ENCODE results near the gene TENT5A. TPM values are rescaled to one million over a fixed set of nuclear protein-coding genes. Genes with fewer than 3 reads are reported as not detected.

Gene TENT5A
- total RNA-seq, 1 experiment from 2014 or later, result 5.6 TPM

DNA sequence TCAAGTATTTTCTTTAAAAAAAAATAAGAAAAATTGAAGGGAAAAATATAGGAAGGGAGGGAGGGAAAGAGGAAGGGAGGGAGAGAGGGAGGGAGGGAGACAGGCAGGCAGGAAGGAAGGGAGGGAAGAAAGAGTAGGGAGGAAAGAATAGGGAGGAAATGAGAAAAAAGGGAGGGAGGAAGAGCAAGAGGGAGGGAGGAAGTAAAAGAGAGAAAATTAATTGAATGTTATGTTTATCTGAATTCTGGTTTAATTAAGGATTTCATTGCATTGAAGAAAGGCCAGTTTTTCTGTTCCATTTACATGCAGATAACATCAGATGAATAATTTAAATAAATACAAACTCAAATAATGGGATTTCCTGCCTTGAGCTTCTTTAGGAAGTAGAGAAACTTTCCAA, 47.8 kb downstream of the TENT5A start:
- ChIA-PET POLR2A (ENCODE audit: unreplicated experiment) (interaction anchor here (0.6 kb wide), 1 partner anchor 48 kb away, joined by 4 read pairs; no protein-coding TSS in a partner anchor), CTCF (no interaction called here)
- no peak overlapping the region for H2AFZ ChIP-seq (ENCODE audit: low read length)
- TF ChIP-seq CTCF (conservative IDR thresholded peaks at IDR 0.05; ENCODE audit: low read depth, low read length) (no peak), EZH2phosphoT487 (IDR thresholded peaks at IDR 0.05; ENCODE audit: borderline replicate concordance, low read length) (no peak), EZH2 (IDR thresholded peaks at IDR 0.05; ENCODE audit: low read length, unreplicated experiment) (no peak)
- no peak overlapping the region for H3K4me3 ChIP-seq (ENCODE audit: low read length)
- H3K9ac ChIP-seq (ENCODE audit: low read length), result no peak overlapping the region
- no peak for DNase-seq
- no peaks in the 10 kb centered on the region for H3K4me1 ChIP-seq (ENCODE audit: insufficient read depth, low read length)
- no peaks in the 10 kb centered on the region for H3K9me2 ChIP-seq (replicated peaks; ENCODE audit: low read length)
- H3K27ac ChIP-seq (ENCODE audit: low read length), result no peak overlapping the region
- no peaks in the 10 kb centered on the region for H3F3A ChIP-seq (ENCODE audit: low read length, unreplicated experiment)
- no peak for ATAC-seq
- no peaks in the 10 kb centered on the region for H3K79me2 ChIP-seq (ENCODE audit: low read length)
- H4K20me1 ChIP-seq (ENCODE audit: low read length), result no peaks in the 10 kb centered on the region
- H3K4me2 ChIP-seq (ENCODE audit: low read length), result no peak overlapping the region
- H3K27me3 ChIP-seq (ENCODE audit: low read length), result no peaks in the 10 kb centered on the region
- intact Hi-C loops (cut with micrococcal nuclease), result no loop called here
- no peaks in the 10 kb centered on the region for H3K9me3 ChIP-seq (ENCODE audit: low read length)
- BruUV-seq (replicated peaks), result no TSS peak
- no peaks in the 10 kb centered on the region for H3K36me3 ChIP-seq (ENCODE audit: low read depth, low read length)

- TF ChIP-seq EZH2phosphoT487 (IDR thresholded peaks at IDR 0.05; ENCODE audit: borderline replicate concordance, low read length), result no peak
- TF ChIP-seq CTCF (conservative IDR thresholded peaks at IDR 0.05; ENCODE audit: low read depth, low read length), result no peak
- TF ChIP-seq EZH2 (IDR thresholded peaks at IDR 0.05; ENCODE audit: low read length, unreplicated experiment), result no peak
- H3K79me2 ChIP-seq (ENCODE audit: low read length), result no peaks in the 10 kb centered on the region
- intact Hi-C loops (cut with micrococcal nuclease), result no loop called here
- H3K4me2 ChIP-seq (ENCODE audit: low read length), result no peak overlapping the region
- H3K27me3 ChIP-seq (ENCODE audit: low read length), result no peaks in the 10 kb centered on the region
- H3K4me1 ChIP-seq (ENCODE audit: insufficient read depth, low read length), result peaks cover 15% of the 10 kb centered on the region
- H3K4me3 ChIP-seq (ENCODE audit: low read length), result no peak overlapping the region
- no peak for ATAC-seq
- DNase-seq, result no peak
- H2AFZ ChIP-seq (ENCODE audit: low read length), result no peak overlapping the region
- H3K36me3 ChIP-seq (ENCODE audit: low read depth, low read length), result no peaks in the 10 kb centered on the region
- no peaks in the 10 kb centered on the region for H4K20me1 ChIP-seq (ENCODE audit: low read length)
- BruUV-seq (replicated peaks), result no TSS peak
- no peaks in the 10 kb centered on the region for H3K9me2 ChIP-seq (replicated peaks; ENCODE audit: low read length)
- no peaks in the 10 kb centered on the region for H3F3A ChIP-seq (ENCODE audit: low read length, unreplicated experiment)
- no peak overlapping the region for H3K9ac ChIP-seq (ENCODE audit: low read length)
- POLR2A ChIA-PET (ENCODE audit: unreplicated experiment), result no interaction called here
- no peak overlapping the region for H3K27ac ChIP-seq (ENCODE audit: low read length)
- H3K9me3 ChIP-seq (ENCODE audit: low read length), result no peaks in the 10 kb centered on the region
- CTCF ChIA-PET, result no interaction called here
Observed at GRCh38 chr6:81700414-81700813, 52.1 kb downstream of the TENT5A start.

DNA sequence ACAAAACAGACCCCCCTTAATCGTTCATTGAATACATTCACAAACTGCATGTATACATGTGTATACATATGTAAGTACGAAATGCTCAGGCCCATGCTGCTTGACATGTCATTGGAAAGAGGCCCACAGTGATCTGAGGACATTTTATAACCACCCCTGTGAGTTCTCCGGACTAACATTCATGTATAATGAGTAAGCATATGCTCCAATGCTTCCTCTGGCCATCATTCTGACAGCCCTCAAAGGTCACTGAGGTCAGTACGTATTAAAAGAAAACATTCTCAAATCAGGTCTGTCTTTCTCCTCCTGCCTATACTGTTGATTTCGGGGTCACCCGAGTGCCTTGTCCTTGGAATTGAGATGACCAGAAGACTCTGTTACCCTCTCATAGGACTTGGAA, 54.9 kb downstream of the TENT5A start:
- Histone ChIP-seq H3K9me3 (ENCODE audit: low read length) (no peaks in the 10 kb centered on the region), H3K27me3 (ENCODE audit: low read length) (no peaks in the 10 kb centered on the region), H3K4me1 (ENCODE audit: insufficient read depth, low read length) (peaks cover 15% of the 10 kb centered on the region), H3K27ac (ENCODE audit: low read length) (no peak overlapping the region), H3K79me2 (ENCODE audit: low read length) (no peaks in the 10 kb centered on the region), H3K4me3 (ENCODE audit: low read length) (no peak overlapping the region), H3F3A (ENCODE audit: low read length, unreplicated experiment) (no peaks in the 10 kb centered on the region), H3K9ac (ENCODE audit: low read length) (no peak overlapping the region), H3K36me3 (ENCODE audit: low read depth, low read length) (no peaks in the 10 kb centered on the region), H3K4me2 (ENCODE audit: low read length) (no peak overlapping the region), H3K9me2 (replicated peaks; ENCODE audit: low read length) (no peaks in the 10 kb centered on the region), H2AFZ (ENCODE audit: low read length) (no peak overlapping the region), H4K20me1 (ENCODE audit: low read length) (no peaks in the 10 kb centered on the region)
- intact Hi-C loops (cut with micrococcal nuclease), result no loop called here
- TF ChIP-seq EZH2 (IDR thresholded peaks at IDR 0.05; ENCODE audit: low read length, unreplicated experiment) (no peak), EZH2phosphoT487 (IDR thresholded peaks at IDR 0.05; ENCODE audit: borderline replicate concordance, low read length) (no peak), CTCF (conservative IDR thresholded peaks at IDR 0.05; ENCODE audit: low read depth, low read length) (no peak)
- ATAC-seq, result peak; percentile 31; the same call in 1 of the 2 replicates
- DNase-seq, result peak; percentile 10
- POLR2A ChIA-PET (ENCODE audit: unreplicated experiment), result no interaction called here
- BruUV-seq (replicated peaks), result no TSS peak
- CTCF ChIA-PET, result no interaction called here

All from PC-3 (cell line).